Heart left ventricle (tissue), 16 donors: ENCODE measurements around the gene VN1R4. TPM values are rescaled to one million over a fixed set of nuclear protein-coding genes. Genes with fewer than 3 reads are reported as not detected.
"Not testable (repeated sequence)": the region's sequence is repeated elsewhere in the genome, so short reads cannot be mapped to it uniquely, and the experiment has no call there.

Experiments
- ATAC-seq, 4 donors: fragments of 200-7000 bp; cut with Tn5 transposase; one replicate each; pipeline ENCODE4 v1.9.1; 2020 to 2022; ENCODE audit warnings: moderate library complexity in 4 of 4, mild to moderate bottlenecking in 3 of 4, moderate number of reproducible peaks in 1 of 4
- DNase-seq, 5 donors: peaks; one replicate each; pipeline ENCODE4 v3.0.0-alpha.2; 2020
- H3K27ac ChIP-seq, 12 donors: fragments of 200-600 bp; sonication (generic) in 4 of 12; one replicate each; pipeline versions ENCODE4 v1.5.0 to v1.8.0; 2016 to 2022; ENCODE audit warnings: mild to moderate bottlenecking in 2 of 12
- H3K27me3 ChIP-seq, 9 donors: fragments of 200-600 bp; sonication (generic) in 2 of 9; one replicate each; pipeline versions ENCODE4 v1.5.1 to v1.8.0; 2016 to 2022; ENCODE audit warnings: mild to moderate bottlenecking in 3 of 9
- H3K36me3 ChIP-seq, 9 donors: fragments of 200-600 bp; sonication (generic) in 2 of 9; one replicate each; pipeline versions ENCODE4 v1.5.0 to v1.8.0; 2018 to 2022; ENCODE audit warnings: mild to moderate bottlenecking in 2 of 9
- H3K4me1 ChIP-seq, 12 donors: fragments of 200-600 bp; sonication (generic) in 4 of 12; one replicate each; pipeline versions ENCODE4 v1.5.0 to v1.8.0; 2016 to 2022; ENCODE audit warnings: mild to moderate bottlenecking in 3 of 12
- H3K4me3 ChIP-seq, 12 donors: fragments of 200-600 bp; sonication (generic) in 4 of 12; one replicate each; pipeline versions ENCODE4 v1.5.0 to v1.8.0; 2017 to 2022; ENCODE audit warnings: mild to moderate bottlenecking in 9 of 12, moderate library complexity in 4 of 12
- H3K9me3 ChIP-seq, 12 donors: fragments of 200-600 bp; sonication (generic) in 4 of 12; one replicate each; pipeline versions ENCODE4 v1.5.0 to v1.8.0; 2016 to 2022; ENCODE audit warnings: mild to moderate bottlenecking in 1 of 12
- CTCF ChIP-seq, 12 donors: fragments of 200-600 bp; sonication (generic) in 4 of 12; IDR thresholded peaks; one replicate each; pipeline versions ENCODE4 v1.5.0 to v1.8.0; 2018 to 2022; ENCODE audit warnings: antibody characterized with exemption in 12 of 12, mild to moderate bottlenecking in 5 of 12
- POLR2A ChIP-seq, 2 donors: fragments of 450-650 bp; IDR thresholded peaks; one replicate each; pipeline ENCODE4 v1.6.1; 2017; ENCODE audit warnings: antibody characterized with exemption in 2 of 2, mild to moderate bottlenecking in 2 of 2, moderate library complexity in 2 of 2
- WGBS, 4 donors: extraction: QIAGEN DNeasy Blood & Tissue Kit in 2 of 4; methylation state at CpG; one replicate each; pipeline versions ENCODE4 v1.1.5 to v1.1.7; 2013 to 2018; 5-methylcytosine and 5-hydroxymethylcytosine counted together
- intact Hi-C, 10 donors: fragments of 100-400 bp; cut with DNase I; formaldehyde crosslinking; loops; one replicate each; pipeline versions ENCODE4 v1.11.1 to v1.14.2; 2022
- polyA plus RNA-seq, 2 donors: library from polyadenylated mRNA; stranded (reverse); fragments of 200-250 nt; gene quantifications; one replicate each; pipeline ENCODE4 v1.2.3, GENCODE V29; 2013
- total RNA-seq, 9 donors: library from RNA; depleted of rRNA in 2 of 9; stranded (reverse); fragments of >200 nt in 2 of 9; fragmentation: NEBNext Ultra II Directional in 3 of 9; extraction: Animal tissue kit (Norgen Biotek cat#: 25700) in 3 of 9; gene quantifications; one replicate each; pipeline versions ENCODE4 v1.1.0 to v1.2.4, GENCODE V29; 2016 to 2023
- donor health status: ischemic (EF 13 %, LVEDD 7.1; RV severe dilation, severe dysfunction).
- donor health status: healthy with polysubstance abuse.
- donor health status: DM: no; HTN: yes; CAD: no.
- donor health status: DM: no; HTN: no; CAD: no.
- donor health status: ischemic (EF 25% LVEDD 6.9; RV normal size, moderate dysfunction).
- donor health status: ischemic (EF 25% LVEDD 5.7; RV mildly dilated, moderate dysfunction).
- donor health status: healthy.
- donor health status: DM: yes; HTN: yes; CAD: no.
- donor health status: ischemic (EF 35%, LVEDD 5.7; RV mildly dilated, moderate dysfunction).
- donor health status: nonischemic (EF 11% LVEDD 7.7; RV severe dilation, severe dysfunction).
- donor health status: DM: yes; HTN: yes; CAD: no.
- donor health status: PGD.
- donor health status: ischemic (EF 29% LVEDD 5.4; RV normal size, mild dysfunction).
- donor health status: nonischemic (EF 23%, LVEDD 6.1; RV moderate dilation, normal function).

The VN1R4 gene
- total and polyA plus RNA-seq, 11 donors, result not detected

GRCh38 chr19:53254411-53255341 lies 12.8 kb downstream of the VN1R4 start, which contains the start of gene ZNF677:
Gene ZNF677, minus strand, starts transcription at chr19:53254873. Its CDS starts 3,323 bp downstream, at chr19:53251550.
- Histone ChIP-seq H3K27me3 (no peaks in the 10 kb centered on the region), H3K4me1 (peaks cover 0 to 17% (median 6%) of the 10 kb centered on the region in 12 donors), H3K9me3 (peaks cover 0 to 66% (median 10%) of the 10 kb centered on the region in 12 donors), H3K27ac (peak within 1 kb of the TSS; percentile 69 to 92 (median 82)), H3K4me3 (peak within 1 kb of the TSS; percentile 60 to 96 (median 86)), H3K36me3 (peaks cover 0 to 36% (median 28%) of the 10 kb centered on the region in 9 donors)
- intact Hi-C loops, result loop anchor here in 6 of 10 donors (1.0 to 10.0 kb wide), 6 partner anchors 57 to 100 kb away; partner anchors contain the start of genes ZNF845 (in 3 of the 6), ZNF347 (in 1 of the 6) and ZNF665 (in 1 of the 6)
- 0 to 3% (median 1%) methylated on average over 38 to 72 of the region's 72 CpGs for WGBS, 4 donors
- TF ChIP-seq POLR2A (IDR thresholded peaks at IDR 0.05), result peak in 1 of 2 donors; percentile 67
- TF ChIP-seq CTCF (IDR thresholded peaks at IDR 0.05), result peak in 1 of 12 donors; percentile 8
- ATAC-seq (peak; percentile 100), DNase-seq (peak; percentile 94 to 98 (median 97))

- H3K4me1 ChIP-seq, result no peaks in the 10 kb centered on the region
- DNase-seq (no peak), ATAC-seq (no peak)
- 84 to 93% (median 90%) methylated on average over 1 of the region's 1 CpG for WGBS, 4 donors
- intact Hi-C loops, result no loop called here
- H3K36me3 ChIP-seq, result peaks cover 19 to 93% (median 68%) of the 10 kb centered on the region in 9 donors
- TF ChIP-seq POLR2A (IDR thresholded peaks at IDR 0.05) (no peak), CTCF (IDR thresholded peaks at IDR 0.05) (no peak)
- H3K4me3 ChIP-seq, result no peak overlapping the region
- no peak overlapping the region for H3K27ac ChIP-seq
- H3K9me3 ChIP-seq, result peaks cover 4 to 96% (median 77%) of the 10 kb centered on the region in 12 donors
- no peaks in the 10 kb centered on the region for H3K27me3 ChIP-seq
These were observed 21.0 kb downstream of the VN1R4 start for GRCh38 chr19:53246498-53246897.

- no peak for ATAC-seq
- WGBS, 4 donors, result 96% methylated on average over 4 of the region's 4 CpGs
These were observed 30.3 kb downstream of the VN1R4 start for GRCh38 chr19:53237114-53237777.

GRCh38 chr19:53224606-53225005 lies 42.9 kb downstream of the VN1R4 start:
- Histone ChIP-seq H3K36me3 (peaks cover 0 to 4% (median 0%) of the 10 kb centered on the region in 9 donors), H3K27ac (no peak overlapping the region), H3K9me3 (peaks cover 0 to 86% (median 71%) of the 10 kb centered on the region in 12 donors), H3K4me3 (no peak overlapping the region), H3K4me1 (no peaks in the 10 kb centered on the region), H3K27me3 (no peaks in the 10 kb centered on the region)
- intact Hi-C loops, result no loop called here
- TF ChIP-seq POLR2A (IDR thresholded peaks at IDR 0.05), result no peak
- TF ChIP-seq CTCF (IDR thresholded peaks at IDR 0.05), result no peak
- ATAC-seq (no peak), DNase-seq (no peak)
- 89 to 92% (median 92%) methylated on average over 14 to 20 of the region's 20 CpGs for WGBS, 4 donors

More at GRCh38 chr19:53237114-53237777, 30.3 kb downstream of the VN1R4 start:
- Histone ChIP-seq H3K36me3 (peaks cover 24 to 59% (median 51%) of the 10 kb centered on the region in 9 donors), H3K27me3 (no peaks in the 10 kb centered on the region), H3K4me3 (no peak overlapping the region), H3K9me3 (peaks cover 3 to 100% (median 100%) of the 10 kb centered on the region in 12 donors), H3K27ac (no peak overlapping the region), H3K4me1 (no peaks in the 10 kb centered on the region)
- intact Hi-C loops, result no loop called here
- no peak for DNase-seq
- no peak for TF ChIP-seq POLR2A (IDR thresholded peaks at IDR 0.05)

- WGBS, 4 donors, result 96 to 97% methylated on average over 27 to 28 of the region's 28 CpGs; no CpG with 5 or more reads in 2 of the 4 donors
- H3K27ac ChIP-seq, H3K36me3 ChIP-seq, DNase-seq, H3K4me3 ChIP-seq, intact Hi-C loops, H3K4me1 ChIP-seq, H3K27me3 ChIP-seq, ATAC-seq: not testable (repeated sequence)
- H3K9me3 ChIP-seq, result peaks cover 0 to 86% (median 70%) of the 10 kb centered on the region in 12 donors
These were observed 44.8 kb downstream of the VN1R4 start for GRCh38 chr19:53222716-53223115.
